Esophagus muscularis mucosa (tissue), 4 donors: ENCODE measurements around the gene GPS1. TPM values are rescaled to one million over a fixed set of nuclear protein-coding genes. Genes with fewer than 3 reads are reported as not detected.

Source experiments
- DNase-seq: peaks from one replicate; pipeline ENCODE4 v3.0.0-alpha.2; 2017; ENCODE audit errors: extremely low spot score
- H3K27ac ChIP-seq, 4 donors: fragments of 200-600 bp; sonication (generic); replicated peaks in 1 of 4; 1 replicate in 3 of 4; 2 replicates in 1 of 4; pipeline ENCODE4 v1.5.1; 2016 to 2019; ENCODE audit warnings: mild to moderate bottlenecking in 1 of 4
- H3K27me3 ChIP-seq, 4 donors: fragments of 200-600 bp; sonication (generic); one replicate each; pipeline versions ENCODE4 v1.5.1 to v1.6.0; 2016 to 2019
- H3K36me3 ChIP-seq, 4 donors: fragments of 200-600 bp; sonication (generic); one replicate each; pipeline ENCODE4 v1.5.1; 2016 to 2019
- H3K4me1 ChIP-seq, 4 donors: fragments of 200-600 bp; sonication (generic); one replicate each; pipeline ENCODE4 v1.5.1; 2016 to 2019
- H3K4me3 ChIP-seq, 4 donors: fragments of 200-600 bp; sonication (generic); 1 replicate in 2 of 4; 2 replicates in 2 of 4; pipeline ENCODE4 v1.5.1; 2016 to 2019; ENCODE audit warnings: mild to moderate bottlenecking in 4 of 4, moderate library complexity in 1 of 4
- H3K9me3 ChIP-seq, 4 donors: fragments of 200-600 bp; sonication (generic); 1 replicate in 3 of 4; 2 replicates in 1 of 4; pipeline ENCODE4 v1.5.1; 2016 to 2019
- EP300 ChIP-seq: sonication (generic); formaldehyde crosslinking; IDR thresholded peaks from one replicate; pipeline ENCODE4 v1.6.1; 2017; ENCODE audit warnings: antibody characterized with exemption
- POLR2A ChIP-seq: fragments of 450-650 bp; IDR thresholded peaks from one replicate; pipeline ENCODE4 v1.6.1; 2017; ENCODE audit warnings: antibody characterized with exemption, moderate library complexity, mild to moderate bottlenecking, low read depth
- POLR2AphosphoS5 ChIP-seq, 2 donors: sonication (generic); formaldehyde crosslinking; IDR thresholded peaks; one replicate each; pipeline ENCODE4 v1.6.1; 2017; ENCODE audit warnings: antibody characterized with exemption in 2 of 2
- WGBS: methylation state at CpG from one replicate; pipeline ENCODE4 v1.1.5; 2018; 5-methylcytosine and 5-hydroxymethylcytosine counted together
- intact Hi-C: fragments of 100-400 bp; cut with DNase I; formaldehyde crosslinking; loops from one replicate; pipeline ENCODE4 v1.15.1; 2023
- total RNA-seq, 4 donors: library from RNA; depleted of rRNA; stranded (reverse); fragments of >200 nt; gene quantifications; one replicate each; pipeline versions ENCODE4 v1.1.0 to v1.2.1, GENCODE V29; 2016
- TF ChIP-seq, protein P1 (sequence below), 3 experiments: fragments of 200-600 bp in 2 of 3; fragments of 450-650 bp in 1 of 3; sonication (generic) in 2 of 3; IDR thresholded peaks; one replicate each; pipeline ENCODE4 v1.5.1; 2017 to 2019; ENCODE audit warnings: antibody characterized with exemption in 3 of 3, mild to moderate bottlenecking in 2 of 3, moderate library complexity in 1 of 3

Gene GPS1
- 100 to 1,000 TPM in 2 of 4 donors, 10 to 100 TPM in 2; 64.4 to 108 (median 85.4) TPM for total RNA-seq

DNA sequence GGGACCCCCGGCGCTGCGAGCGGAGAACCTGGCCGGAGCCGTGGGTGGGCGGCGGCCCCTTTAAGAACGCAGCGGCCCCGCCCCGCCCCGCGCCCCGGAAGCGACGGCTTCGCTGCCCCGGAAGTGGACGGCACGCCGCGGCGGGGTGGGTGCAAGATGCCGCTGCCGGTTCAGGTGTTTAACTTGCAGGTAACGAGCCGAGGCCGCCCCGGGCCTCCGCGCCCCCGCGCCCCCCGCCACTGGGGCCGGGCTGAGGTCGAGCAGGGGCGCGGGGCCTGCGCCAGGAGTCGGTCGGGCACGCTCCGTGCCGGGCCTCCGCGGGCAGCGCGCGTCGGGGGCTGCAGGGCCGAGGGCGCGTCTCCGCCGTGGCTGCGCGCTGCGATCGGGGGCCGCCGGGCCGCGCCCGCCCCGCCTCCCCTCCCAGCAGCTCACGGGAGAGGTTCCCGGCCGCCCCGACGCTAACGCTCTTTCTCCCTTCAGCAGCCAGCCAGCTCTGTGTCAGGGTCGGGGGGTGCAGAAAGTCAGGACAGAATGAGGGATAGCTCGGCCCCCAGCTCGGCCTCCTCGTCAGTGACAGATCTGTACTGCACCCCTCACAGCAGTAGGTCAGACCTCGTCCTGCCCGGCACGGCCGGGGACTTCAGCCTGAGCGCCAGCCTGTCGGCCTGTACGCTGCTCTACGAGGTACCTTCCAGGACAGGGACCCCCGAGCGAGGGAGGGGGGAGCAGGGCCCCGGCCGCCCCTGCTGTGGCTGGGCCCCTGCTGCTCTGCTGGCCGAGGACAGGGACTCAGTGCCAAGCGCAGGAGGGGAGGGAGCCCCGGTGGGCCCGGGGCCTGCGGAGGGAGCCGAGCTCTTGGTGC lies at the start of gene GPS1, which contains the start of gene RFNG:
GPS1 (plus strand) TSS at position 123 of the 862 bp plus-strand sequence; CDS start at position 157, 34 bp downstream.
RFNG (minus strand) TSS at position 36 of the 862 bp plus-strand sequence. CDS start 45 bp downstream, outside the sequence.
- no peaks in the 10 kb centered on the region for H3K27me3 ChIP-seq
- intact Hi-C loops = no loop called here
- H3K4me1 ChIP-seq = peaks cover 24 to 58% (median 43%) of the 10 kb centered on the region in 4 donors
- H3K4me3 ChIP-seq = peak within 1 kb of the TSS; percentile 81 to 99 (median 88)
- under 1% methylated on average over 40 of the region's 94 CpGs for WGBS
- H3K36me3 ChIP-seq = peaks cover 44 to 74% (median 69%) of the 10 kb centered on the region in 4 donors
- no peak for TF ChIP-seq POLR2A
- peak; percentile 69 to 71 for TF ChIP-seq POLR2AphosphoS5 (IDR thresholded peaks at IDR 0.05)
- no peak for TF ChIP-seq EP300
- TF ChIP-seq, protein P1, sequence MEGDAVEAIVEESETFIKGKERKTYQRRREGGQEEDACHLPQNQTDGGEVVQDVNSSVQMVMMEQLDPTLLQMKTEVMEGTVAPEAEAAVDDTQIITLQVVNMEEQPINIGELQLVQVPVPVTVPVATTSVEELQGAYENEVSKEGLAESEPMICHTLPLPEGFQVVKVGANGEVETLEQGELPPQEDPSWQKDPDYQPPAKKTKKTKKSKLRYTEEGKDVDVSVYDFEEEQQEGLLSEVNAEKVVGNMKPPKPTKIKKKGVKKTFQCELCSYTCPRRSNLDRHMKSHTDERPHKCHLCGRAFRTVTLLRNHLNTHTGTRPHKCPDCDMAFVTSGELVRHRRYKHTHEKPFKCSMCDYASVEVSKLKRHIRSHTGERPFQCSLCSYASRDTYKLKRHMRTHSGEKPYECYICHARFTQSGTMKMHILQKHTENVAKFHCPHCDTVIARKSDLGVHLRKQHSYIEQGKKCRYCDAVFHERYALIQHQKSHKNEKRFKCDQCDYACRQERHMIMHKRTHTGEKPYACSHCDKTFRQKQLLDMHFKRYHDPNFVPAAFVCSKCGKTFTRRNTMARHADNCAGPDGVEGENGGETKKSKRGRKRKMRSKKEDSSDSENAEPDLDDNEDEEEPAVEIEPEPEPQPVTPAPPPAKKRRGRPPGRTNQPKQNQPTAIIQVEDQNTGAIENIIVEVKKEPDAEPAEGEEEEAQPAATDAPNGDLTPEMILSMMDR (IDR thresholded peaks at IDR 0.05) = no peak
- peak within 1 kb of the TSS; percentile 68 to 75 (median 72) for H3K27ac ChIP-seq
- DNase-seq = no peak
- H3K9me3 ChIP-seq = no peaks in the 10 kb centered on the region

DNA sequence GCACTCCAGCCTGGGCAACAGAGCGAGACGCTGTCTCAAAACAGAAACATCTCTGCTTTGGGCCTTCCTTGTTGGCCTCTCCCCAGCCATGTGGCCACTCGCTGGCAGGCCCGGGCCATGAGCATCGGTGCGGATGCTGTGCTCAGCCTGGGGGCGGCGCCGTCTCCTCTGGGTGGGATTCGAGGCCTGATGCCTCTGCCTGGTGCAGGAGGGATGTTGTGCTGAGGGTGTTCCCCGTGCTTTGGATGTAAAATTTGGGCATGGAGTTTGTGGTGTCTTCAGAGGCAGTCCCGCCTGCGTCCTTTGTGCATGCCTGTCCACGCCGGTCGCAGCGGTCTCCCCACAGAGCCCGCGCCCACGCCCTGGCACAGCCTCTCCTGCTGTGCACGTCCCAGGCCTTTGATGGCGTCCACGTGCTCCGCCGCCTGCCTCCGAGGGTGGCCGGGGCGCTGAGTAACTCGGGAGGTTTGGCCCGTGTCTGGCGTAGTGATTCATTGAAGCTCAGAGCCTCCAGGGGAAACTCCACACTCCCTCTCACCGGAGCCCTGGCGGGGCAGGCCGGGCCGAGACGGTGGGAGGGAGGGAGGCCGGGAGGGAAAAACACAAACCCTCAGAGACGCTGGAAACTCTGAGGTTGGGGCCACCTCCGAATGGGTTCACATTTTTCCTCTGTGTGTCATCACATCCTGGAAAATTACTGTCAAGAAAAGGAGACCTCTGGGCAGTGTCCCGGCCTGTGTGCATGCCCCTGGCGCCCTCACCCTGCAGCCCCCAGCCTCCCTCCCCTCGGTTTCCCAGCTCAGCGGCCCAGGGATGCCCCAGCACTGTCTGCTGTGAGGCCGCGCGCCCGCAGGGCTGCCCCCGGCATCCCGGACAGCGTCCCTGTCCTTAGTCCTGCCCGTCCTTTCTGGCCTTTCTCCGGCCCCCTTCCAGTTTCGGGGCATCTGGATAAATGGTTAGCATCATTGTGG lies 48.0 kb upstream of the GPS1 start:
- H3K9me3 ChIP-seq = no peaks in the 10 kb centered on the region
- H3K4me1 ChIP-seq = peaks cover 22 to 43% (median 38%) of the 10 kb centered on the region in 4 donors
- peak overlapping the region; percentile 28 to 59 (median 53) for H3K27ac ChIP-seq
- peak overlapping the region in 2 of 4 donors; percentile 7 to 20 for H3K4me3 ChIP-seq
- 60% methylated on average over 35 of the region's 53 CpGs for WGBS
- TF ChIP-seq EP300 (no peak), POLR2AphosphoS5 (IDR thresholded peaks at IDR 0.05) (peak; percentile 41 to 57)
- no peak for DNase-seq
- intact Hi-C loops = no loop called here
- no peaks in the 10 kb centered on the region for H3K27me3 ChIP-seq
- peaks cover 0 to 8% (median 2%) of the 10 kb centered on the region in 4 donors for H3K36me3 ChIP-seq

- DNase-seq = no peak
- 85% methylated on average over 24 of the region's 41 CpGs for WGBS
- H3K27me3 ChIP-seq = no peaks in the 10 kb centered on the region
- H3K9me3 ChIP-seq = no peaks in the 10 kb centered on the region
- H3K4me1 ChIP-seq = peaks cover 28 to 43% (median 38%) of the 10 kb centered on the region in 4 donors
- no peak overlapping the region for H3K4me3 ChIP-seq
- TF ChIP-seq POLR2A (no peak), EP300 (no peak), POLR2AphosphoS5 (IDR thresholded peaks at IDR 0.05) (no peak)
- TF ChIP-seq, protein P1 (IDR thresholded peaks at IDR 0.05) = no peak
- H3K36me3 ChIP-seq = peaks cover 0 to 14% (median 8%) of the 10 kb centered on the region in 4 donors
- intact Hi-C loops = no loop called here
- peak overlapping the region in 3 of 4 donors; percentile 49 to 59 (median 57) for H3K27ac ChIP-seq
Observed at GRCh38 chr17:82004517-82005455, 46.9 kb upstream of the GPS1 start.

GRCh38 chr17:82005701-82006348 lies 45.9 kb upstream of the GPS1 start:
- DNase-seq = no peak
- WGBS = 84% methylated on average over 29 of the region's 30 CpGs
- no peaks in the 10 kb centered on the region for H3K9me3 ChIP-seq
- H3K27me3 ChIP-seq = no peaks in the 10 kb centered on the region
- no peak overlapping the region for H3K4me3 ChIP-seq
- H3K27ac ChIP-seq = no peak overlapping the region
- H3K36me3 ChIP-seq = peaks cover 0 to 21% (median 11%) of the 10 kb centered on the region in 4 donors
- H3K4me1 ChIP-seq = peaks cover 28 to 43% (median 38%) of the 10 kb centered on the region in 4 donors
- TF ChIP-seq, protein P1 (IDR thresholded peaks at IDR 0.05) = no peak
- TF ChIP-seq POLR2AphosphoS5 (IDR thresholded peaks at IDR 0.05) = no peak
- TF ChIP-seq EP300 = no peak
- TF ChIP-seq POLR2A = no peak
- intact Hi-C loops = no loop called here
